WI38 (cell line): Measurements from ENCODE around the gene UTP18.

Experiments used
- H3K4me3 ChIP-seq: 2 replicates; pipeline ENCODE4 v1.5.1; 2011; ENCODE audit warnings: low read depth, mild to moderate bottlenecking, control low read depth, low read length
- TF ChIP-seq, protein P1 (sequence below): IDR thresholded peaks from 2 replicates; pipeline ENCODE4 v1.5.1; 2012; ENCODE audit warnings: low read depth, mild to moderate bottlenecking, control low read depth, low read length

Gene UTP18

DNA sequence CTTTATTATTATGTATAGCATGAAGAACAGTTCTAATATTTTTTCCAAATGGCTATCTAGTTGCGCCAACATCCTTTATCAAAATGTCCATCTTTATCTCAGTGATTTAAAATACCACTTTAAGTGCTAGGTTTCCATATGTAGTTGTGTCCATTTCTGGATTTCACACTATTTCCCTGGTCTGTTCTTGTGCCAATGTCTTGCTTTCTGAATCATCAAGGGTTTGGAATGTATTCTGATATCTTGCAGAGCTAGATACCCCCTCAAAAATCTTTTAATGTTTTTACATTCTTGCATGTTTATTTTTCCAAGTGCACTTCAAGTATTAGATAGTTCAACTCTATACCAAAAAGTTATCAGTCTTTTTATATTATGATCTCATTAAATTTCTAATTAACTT lies 14.8 kb upstream of the UTP18 start:
- TF ChIP-seq, protein P1, sequence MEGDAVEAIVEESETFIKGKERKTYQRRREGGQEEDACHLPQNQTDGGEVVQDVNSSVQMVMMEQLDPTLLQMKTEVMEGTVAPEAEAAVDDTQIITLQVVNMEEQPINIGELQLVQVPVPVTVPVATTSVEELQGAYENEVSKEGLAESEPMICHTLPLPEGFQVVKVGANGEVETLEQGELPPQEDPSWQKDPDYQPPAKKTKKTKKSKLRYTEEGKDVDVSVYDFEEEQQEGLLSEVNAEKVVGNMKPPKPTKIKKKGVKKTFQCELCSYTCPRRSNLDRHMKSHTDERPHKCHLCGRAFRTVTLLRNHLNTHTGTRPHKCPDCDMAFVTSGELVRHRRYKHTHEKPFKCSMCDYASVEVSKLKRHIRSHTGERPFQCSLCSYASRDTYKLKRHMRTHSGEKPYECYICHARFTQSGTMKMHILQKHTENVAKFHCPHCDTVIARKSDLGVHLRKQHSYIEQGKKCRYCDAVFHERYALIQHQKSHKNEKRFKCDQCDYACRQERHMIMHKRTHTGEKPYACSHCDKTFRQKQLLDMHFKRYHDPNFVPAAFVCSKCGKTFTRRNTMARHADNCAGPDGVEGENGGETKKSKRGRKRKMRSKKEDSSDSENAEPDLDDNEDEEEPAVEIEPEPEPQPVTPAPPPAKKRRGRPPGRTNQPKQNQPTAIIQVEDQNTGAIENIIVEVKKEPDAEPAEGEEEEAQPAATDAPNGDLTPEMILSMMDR = no peak
- no peak overlapping the region for H3K4me3 ChIP-seq

DNA sequence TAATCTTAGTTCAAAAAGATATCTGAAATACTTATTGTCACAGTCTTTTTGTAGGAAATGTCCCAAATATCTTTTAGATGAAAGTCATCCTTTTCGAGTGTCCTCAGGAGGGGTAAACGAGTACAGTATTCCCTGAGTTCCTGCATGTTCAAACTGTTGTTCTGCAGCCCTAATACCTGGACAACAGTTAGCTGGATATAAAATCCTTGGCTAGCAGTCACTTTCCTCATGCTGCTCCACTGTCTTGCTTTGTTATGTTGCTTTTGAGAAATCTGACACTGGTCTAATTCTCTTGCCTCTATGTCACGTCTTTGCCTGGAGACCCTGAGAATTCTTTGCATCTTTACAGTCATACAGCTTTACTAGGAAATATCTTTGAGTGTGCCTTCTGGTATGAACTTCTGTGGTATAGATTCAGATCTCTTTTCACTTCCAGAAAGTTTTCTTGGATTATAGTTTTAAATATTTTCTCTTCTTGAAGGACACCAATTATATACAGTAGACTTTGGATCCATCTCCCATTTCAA lies 10.0 kb upstream of the UTP18 start:
- TF ChIP-seq, protein P1 = no peak
- no peak overlapping the region for H3K4me3 ChIP-seq

DNA sequence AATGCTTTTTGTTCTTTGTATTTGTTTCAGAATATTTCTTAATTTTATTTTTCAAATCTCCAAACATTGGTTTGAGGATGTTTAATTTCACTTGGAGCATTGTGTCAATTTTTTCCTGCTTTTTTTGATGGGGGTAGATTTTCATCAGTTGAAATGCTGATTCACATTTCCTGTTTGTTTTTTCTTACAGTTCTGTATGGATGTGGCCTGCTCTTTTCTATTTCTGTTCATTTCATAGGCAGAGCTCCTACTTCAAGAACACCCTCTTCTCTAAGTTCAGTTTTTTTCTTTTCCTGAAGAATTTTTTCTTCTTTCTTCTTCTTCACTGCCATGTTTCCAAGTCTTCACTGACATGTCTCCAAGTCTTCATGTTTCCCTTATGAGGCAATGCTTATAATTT lies 9.3 kb upstream of the UTP18 start:
- TF ChIP-seq, protein P1 = no peak
- no peak overlapping the region for H3K4me3 ChIP-seq

DNA sequence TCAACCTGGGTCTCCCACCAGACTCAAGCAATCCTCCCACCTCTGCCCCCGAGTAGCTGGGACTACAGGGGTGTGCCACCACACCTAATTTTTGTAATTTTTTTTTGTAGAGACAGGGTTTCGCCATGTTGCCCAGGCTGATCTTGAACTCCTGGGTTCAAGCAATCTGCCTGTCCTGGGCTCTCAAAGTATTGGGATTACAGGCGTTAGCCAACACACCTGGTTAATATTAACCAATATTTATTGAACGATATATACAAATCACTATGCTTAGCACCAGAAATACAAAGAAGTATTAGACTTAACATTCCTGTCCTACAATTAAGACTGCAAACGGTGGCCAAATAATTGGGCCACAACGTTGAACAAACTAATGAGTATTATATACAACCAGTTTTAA lies 4.7 kb upstream of the UTP18 start:
- H3K4me3 ChIP-seq = no peak overlapping the region
- TF ChIP-seq, protein P1 = no peak

DNA sequence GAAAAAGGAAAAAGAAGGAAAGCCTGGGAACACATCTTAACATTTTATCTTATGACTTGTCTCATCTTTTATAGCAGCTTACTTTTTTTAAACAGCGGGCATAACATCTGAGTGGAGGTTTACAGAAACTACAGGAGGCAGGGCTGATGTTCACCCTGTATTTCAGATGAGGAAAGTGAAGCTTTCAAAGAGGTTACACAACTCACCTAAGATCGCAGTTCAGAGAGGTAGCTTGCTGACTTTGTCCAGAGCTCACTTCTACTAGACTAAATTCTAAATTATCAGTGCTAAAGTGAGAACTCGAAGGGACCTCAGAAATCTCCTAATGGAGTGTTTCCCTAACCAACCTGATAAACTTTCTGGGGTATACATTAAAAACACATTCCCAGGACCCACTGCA lies 4.2 kb upstream of the UTP18 start:
- no peak overlapping the region for H3K4me3 ChIP-seq
- TF ChIP-seq, protein P1 = no peak

DNA sequence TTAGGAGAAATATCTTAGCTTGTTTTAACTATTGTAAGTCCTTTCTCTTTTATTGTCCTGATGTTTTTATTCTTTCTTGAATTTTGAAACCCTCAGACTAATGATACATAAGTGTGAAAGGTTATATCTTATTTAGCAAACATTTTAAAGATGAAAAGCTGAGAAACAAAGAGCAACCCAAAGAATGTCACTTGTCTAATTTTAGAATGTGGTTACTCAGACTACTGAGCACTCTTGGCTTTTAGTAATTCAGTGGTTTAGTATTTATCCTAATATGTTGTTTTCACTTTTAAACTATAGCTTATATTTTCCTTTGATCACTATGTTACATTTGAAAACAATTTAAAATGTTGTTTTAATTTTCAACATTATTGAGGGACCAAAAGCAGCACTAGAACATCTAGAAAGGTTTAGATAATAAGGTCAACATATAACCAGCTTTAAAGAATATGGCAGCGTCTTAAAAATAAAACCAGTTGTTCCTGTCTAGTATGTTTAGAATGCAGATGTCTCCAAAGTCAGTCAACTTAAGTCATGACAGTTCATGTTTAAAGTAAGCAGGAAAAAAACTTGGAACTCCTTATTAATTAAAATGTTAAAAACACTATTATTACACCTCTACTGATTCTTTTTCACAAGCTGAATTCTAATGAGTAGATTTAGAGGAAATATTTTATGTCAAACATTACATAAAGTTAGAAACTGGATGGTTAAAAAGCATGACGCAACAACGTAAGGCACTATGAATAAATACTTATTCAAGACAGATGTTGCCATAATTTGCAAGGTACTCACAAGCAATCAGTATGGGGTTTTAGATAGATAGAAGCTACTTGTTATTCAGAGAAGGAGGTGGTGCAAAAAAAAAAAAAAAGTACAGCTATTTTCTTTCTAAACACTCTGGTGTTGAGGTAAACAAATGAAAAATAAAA lies 2.9 kb upstream of the UTP18 start:
- H3K4me3 ChIP-seq = no peak overlapping the region
- TF ChIP-seq, protein P1 = no peak
